Measurements from ENCODE around the gene AXIN1.

The AXIN1 gene

GRCh38 chr16:284204-285120 is 68.1 kb downstream of the AXIN1 start:
- no peak for DNase-seq (ENCODE audit: low spot score)

GRCh38 chr16:283033-283805 is 69.3 kb downstream of the AXIN1 start, which contains the start of gene PDIA2:
Gene PDIA2 (plus strand): TSS chr16:283164. CDS start chr16:283170, 6 bp downstream.
- no peak for DNase-seq (ENCODE audit: low spot score)

GRCh38 chr16:282491-282890 is 70.0 kb downstream of the AXIN1 start:
- DNase-seq (ENCODE audit: low spot score), result no peak

GRCh38 chr16:281660-282255 is 70.8 kb downstream of the AXIN1 start:
- DNase-seq (ENCODE audit: low spot score), result no peak

GRCh38 chr16:280991-281659 is 71.4 kb downstream of the AXIN1 start:
- DNase-seq (ENCODE audit: low spot score), result no peak

- DNase-seq (ENCODE audit: low spot score), result no peak
These were observed 72.0 kb downstream of the AXIN1 start, which contains the start of gene ARHGDIG for GRCh38 chr16:280552-280951. Gene ARHGDIG (plus strand): TSS chr16:280591. CDS start chr16:280681, 90 bp downstream.

- no peak for DNase-seq (ENCODE audit: low spot score)
These were observed 72.5 kb downstream of the AXIN1 start for GRCh38 chr16:280005-280460.

- no peak for DNase-seq (ENCODE audit: low spot score)
These were observed 73.0 kb downstream of the AXIN1 start for GRCh38 chr16:279531-279930.

GRCh38 chr16:278863-279366 is 73.6 kb downstream of the AXIN1 start:
- no peak for DNase-seq (ENCODE audit: low spot score)

- DNase-seq (ENCODE audit: low spot score), result no peak
These were observed 76.0 kb downstream of the AXIN1 start for GRCh38 chr16:276426-277077.

- no peak for DNase-seq (ENCODE audit: low spot score)
These were observed 76.7 kb downstream of the AXIN1 start, which contains the start of gene RGS11 for GRCh38 chr16:275786-276232. Gene RGS11 (minus strand): TSS chr16:275944. CDS start chr16:275911, 33 bp downstream.

- no peak for DNase-seq (ENCODE audit: low spot score)
These were observed 77.4 kb downstream of the AXIN1 start for GRCh38 chr16:275041-275641.

- DNase-seq (ENCODE audit: low spot score), result no peak
These were observed 78.7 kb downstream of the AXIN1 start for GRCh38 chr16:273547-274421.

GRCh38 chr16:272633-273546 is 79.6 kb downstream of the AXIN1 start:
- DNase-seq (ENCODE audit: low spot score), result no peak

GRCh38 chr16:270381-271255 is 81.9 kb downstream of the AXIN1 start:
- no peak for DNase-seq (ENCODE audit: low spot score)

- DNase-seq (ENCODE audit: low spot score), result no peak
These were observed 83.3 kb downstream of the AXIN1 start for GRCh38 chr16:269061-269796.

All from SK-N-DZ (cell line).